GM23338 (cell line): Measurements from ENCODE around the gene RPL10. TPM values are rescaled to one million over a fixed set of nuclear protein-coding genes. Genes with fewer than 3 reads are reported as not detected.

Source experiments
- ATAC-seq: fragments of 200-7000 bp; cut with Tn5 transposase; 3 replicates; pipeline ENCODE4 v1.9.1; 2020
- DNase-seq: peaks from one replicate; pipeline ENCODE4 v3.0.0-alpha.2; 2015; ENCODE audit warnings: low spot score
- H2AFZ ChIP-seq: fragments of 200-600 bp; sonication (generic); 2 replicates; pipeline ENCODE4 v1.8.0; 2016; ENCODE audit warnings: antibody characterized with exemption, mild to moderate bottlenecking, moderate library complexity
- H3F3A ChIP-seq: fragments of 200-600 bp; sonication (generic); replicated peaks from 2 replicates; pipeline ENCODE4 v1.8.0; 2017; ENCODE audit warnings: antibody characterized with exemption, mixed run types, low read depth
- H3K27ac ChIP-seq: fragments of 200-600 bp; sonication (generic); 2 replicates; pipeline ENCODE4 v1.6.1; 2016; ENCODE audit warnings: low read depth
- H3K27me3 ChIP-seq: fragments of 200-600 bp; sonication (generic); 2 replicates; pipeline ENCODE4 v1.8.0; 2016; ENCODE audit warnings: mild to moderate bottlenecking, mixed run types, moderate library complexity; ENCODE audit not compliant: insufficient read depth
- H3K36me3 ChIP-seq: fragments of 200-600 bp; sonication (generic); 2 replicates; pipeline ENCODE4 v1.8.0; 2016; ENCODE audit warnings: mild to moderate bottlenecking; ENCODE audit not compliant: insufficient read depth
- H3K4me1 ChIP-seq: fragments of 200-600 bp; sonication (generic); 2 replicates; pipeline ENCODE4 v1.8.0; 2016; ENCODE audit warnings: mild to moderate bottlenecking, moderate library complexity; ENCODE audit not compliant: insufficient read depth
- H3K4me2 ChIP-seq: fragments of 200-600 bp; sonication (generic); 2 replicates; pipeline ENCODE4 v1.7.1; 2017; ENCODE audit warnings: mixed run types
- H3K4me3 ChIP-seq: fragments of 200-600 bp; sonication (generic); 2 replicates; pipeline ENCODE4 v1.6.1; 2016; ENCODE audit warnings: mixed run types
- H3K79me2 ChIP-seq: fragments of 200-600 bp; sonication (generic); replicated peaks from 2 replicates; pipeline ENCODE4 v1.8.0; 2017; ENCODE audit warnings: mild to moderate bottlenecking; ENCODE audit not compliant: insufficient read depth
- H3K9me2 ChIP-seq: fragments of 200-600 bp; sonication (generic); 2 replicates; pipeline ENCODE4 v1.8.0; 2017; ENCODE audit not compliant: insufficient read depth
- H4K20me1 ChIP-seq: fragments of 200-600 bp; sonication (generic); replicated peaks from 2 replicates; pipeline ENCODE4 v1.8.0; 2017; ENCODE audit warnings: mild to moderate bottlenecking; ENCODE audit not compliant: insufficient read depth
- H3K27ac Mint-ChIP-seq: 2 replicates; pipeline ENCODE4 v1.8.0; 2020; ENCODE audit warnings: inconsistent platforms, mild to moderate bottlenecking, moderate library complexity, mixed read lengths
- H3K27me3 Mint-ChIP-seq: 3 replicates; pipeline ENCODE4 v1.8.0; 2022; ENCODE audit warnings: low read depth, mild to moderate bottlenecking, moderate library complexity, mixed read lengths, inconsistent platforms; ENCODE audit not compliant: insufficient read depth, poor library complexity
- H3K36me3 Mint-ChIP-seq: 3 replicates; pipeline ENCODE4 v1.8.0; 2021; ENCODE audit warnings: low read depth, mild to moderate bottlenecking, inconsistent platforms, moderate library complexity, mixed read lengths
- H3K4me1 Mint-ChIP-seq: 3 replicates; pipeline ENCODE4 v1.8.0; 2020; ENCODE audit warnings: mild to moderate bottlenecking, inconsistent platforms, mixed read lengths
- H3K4me3 Mint-ChIP-seq: 3 replicates; pipeline ENCODE4 v1.8.0; 2021; ENCODE audit warnings: moderate library complexity, mild to moderate bottlenecking, inconsistent platforms, mixed read lengths
- H3K9me3 Mint-ChIP-seq: 3 replicates; pipeline ENCODE4 v1.8.0; 2020; ENCODE audit warnings: moderate library complexity, mild to moderate bottlenecking, inconsistent platforms, mixed read lengths
- CREB1 ChIP-seq: fragments of 250-450 bp; sonication (Bioruptor Pico); IDR thresholded peaks from 2 replicates; pipeline ENCODE4 v1.5.0; 2020; ENCODE audit warnings: low read depth, mild to moderate bottlenecking, moderate library complexity
- EZH2 ChIP-seq: fragments of 200-600 bp; sonication (generic); IDR thresholded peaks from one replicate; pipeline ENCODE4 v1.8.0; 2017; ENCODE audit warnings: antibody characterized with exemption, mild to moderate bottlenecking, low read depth; ENCODE audit not compliant: unreplicated experiment
- EZH2phosphoT487 ChIP-seq: fragments of 200-600 bp; sonication (generic); IDR thresholded peaks from one replicate; pipeline ENCODE4 v1.8.1; 2018; ENCODE audit warnings: antibody characterized with exemption; ENCODE audit not compliant: unreplicated experiment
- JUNB ChIP-seq: IDR thresholded peaks from one replicate; pipeline ENCODE4 v1.6.1; 2016; ENCODE audit warnings: antibody characterized with exemption; ENCODE audit not compliant: unreplicated experiment
- NANOG ChIP-seq: IDR thresholded peaks from 2 replicates; pipeline ENCODE4 v1.6.1; 2016; ENCODE audit warnings: antibody characterized with exemption, borderline replicate concordance
- POLR2AphosphoS5 ChIP-seq: IDR thresholded peaks from 2 replicates; pipeline ENCODE4 v1.6.1; 2016; ENCODE audit warnings: antibody characterized with exemption, low read depth
- STAT1 ChIP-seq: IDR thresholded peaks from one replicate; pipeline ENCODE4 v1.6.1; 2016; ENCODE audit warnings: antibody characterized with exemption; ENCODE audit not compliant: unreplicated experiment
- ZNF114 ChIP-seq: fragments of 250-450 bp; sonication (Bioruptor Pico); IDR thresholded peaks from 2 replicates; pipeline ENCODE4 v1.5.0; 2020; ENCODE audit warnings: mild to moderate bottlenecking, moderate library complexity
- ZNF331 ChIP-seq: fragments of 250-450 bp; sonication (Bioruptor Pico); IDR thresholded peaks from 2 replicates; pipeline ENCODE4 v1.5.0; 2020; ENCODE audit warnings: low read depth, mild to moderate bottlenecking, moderate library complexity
- polyA plus RNA-seq: library from polyadenylated mRNA; unstranded; fragments of >200 nt; fragmentation: Nextera tagmentation; extraction: Ambion mirVana; gene quantifications from 2 replicates; pipeline ENCODE4 v1.2.1, GENCODE V29; 2016
- total RNA-seq: library from RNA; depleted of rRNA; stranded (reverse); fragments of >200 nt; shearing (Covaris generic); gene quantifications from 2 replicates; pipeline ENCODE4 v1.2.3, GENCODE V29; 2014
- TF ChIP-seq, protein P1 (sequence below), 2 experiments: fragments of 200-600 bp in 1 of 2; sonication (generic) in 1 of 2; conservative IDR thresholded peaks; 2 replicates each; pipeline versions ENCODE4 v1.5.1 to v1.6.1; 2016 to 2017; ENCODE audit warnings: antibody characterized with exemption in 2 of 2, low read depth in 2 of 2, mild to moderate bottlenecking in 2 of 2, moderate library complexity in 1 of 2
- TF ChIP-seq, protein P2 (sequence below): IDR thresholded peaks from 2 replicates; pipeline ENCODE4 v1.6.1; 2016; ENCODE audit warnings: antibody characterized with exemption
- TF ChIP-seq, protein P3 (sequence below): IDR thresholded peaks from one replicate; pipeline ENCODE4 v1.6.1; 2018; ENCODE audit warnings: antibody characterized with exemption; ENCODE audit not compliant: unreplicated experiment
- TF ChIP-seq, protein P4 (sequence below): fragments of 250-450 bp; sonication (Bioruptor Pico); IDR thresholded peaks from 2 replicates; pipeline ENCODE4 v1.5.0; 2020; ENCODE audit warnings: mild to moderate bottlenecking, moderate library complexity

RPL10 gene
- total and polyA plus RNA-seq, 2 experiments from 2014 or later = 1,696 to 4,929 TPM

DNA sequence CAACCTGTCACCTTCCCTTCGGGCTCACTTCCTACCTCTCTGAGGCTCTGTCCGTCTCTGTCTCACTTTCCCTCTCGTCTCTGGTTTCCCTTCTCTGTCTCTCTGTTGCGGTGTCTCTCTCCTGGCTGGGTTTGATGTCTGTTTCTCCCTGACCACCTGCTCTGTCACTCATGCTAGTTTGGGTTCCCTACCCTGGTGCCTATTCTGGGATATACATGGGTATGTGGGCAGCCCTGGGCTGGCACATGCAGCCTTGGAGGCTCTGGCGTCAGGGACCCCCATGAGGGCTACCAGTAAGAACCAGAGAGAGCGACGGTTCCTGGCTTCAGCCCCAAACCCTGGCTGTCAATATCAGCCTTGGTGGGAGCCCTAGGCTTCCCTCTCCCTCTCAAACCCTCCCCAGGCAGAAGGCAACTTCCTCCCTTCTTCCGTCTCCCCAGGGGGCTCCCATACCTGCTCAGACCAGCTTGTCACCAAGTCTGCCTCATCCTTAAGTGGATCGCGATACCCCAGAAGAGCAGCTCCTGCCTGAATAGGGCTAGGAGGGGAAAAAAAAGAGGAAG, 10.6 kb downstream of the RPL10 start:
- Mint-ChIP-seq H3K9me3 (no peaks in the 10 kb centered on the region), H3K4me1 (peaks cover 12% of the 10 kb centered on the region), H3K27ac (no peak overlapping the region), H3K27me3 (peaks cover 10% of the 10 kb centered on the region), H3K36me3 (no peaks in the 10 kb centered on the region; the same call in 2 of the 3 replicates), H3K4me3 (peak overlapping the region; percentile 62)
- no peaks in the 10 kb centered on the region for H3K9me2 ChIP-seq
- TF ChIP-seq, protein P1, sequence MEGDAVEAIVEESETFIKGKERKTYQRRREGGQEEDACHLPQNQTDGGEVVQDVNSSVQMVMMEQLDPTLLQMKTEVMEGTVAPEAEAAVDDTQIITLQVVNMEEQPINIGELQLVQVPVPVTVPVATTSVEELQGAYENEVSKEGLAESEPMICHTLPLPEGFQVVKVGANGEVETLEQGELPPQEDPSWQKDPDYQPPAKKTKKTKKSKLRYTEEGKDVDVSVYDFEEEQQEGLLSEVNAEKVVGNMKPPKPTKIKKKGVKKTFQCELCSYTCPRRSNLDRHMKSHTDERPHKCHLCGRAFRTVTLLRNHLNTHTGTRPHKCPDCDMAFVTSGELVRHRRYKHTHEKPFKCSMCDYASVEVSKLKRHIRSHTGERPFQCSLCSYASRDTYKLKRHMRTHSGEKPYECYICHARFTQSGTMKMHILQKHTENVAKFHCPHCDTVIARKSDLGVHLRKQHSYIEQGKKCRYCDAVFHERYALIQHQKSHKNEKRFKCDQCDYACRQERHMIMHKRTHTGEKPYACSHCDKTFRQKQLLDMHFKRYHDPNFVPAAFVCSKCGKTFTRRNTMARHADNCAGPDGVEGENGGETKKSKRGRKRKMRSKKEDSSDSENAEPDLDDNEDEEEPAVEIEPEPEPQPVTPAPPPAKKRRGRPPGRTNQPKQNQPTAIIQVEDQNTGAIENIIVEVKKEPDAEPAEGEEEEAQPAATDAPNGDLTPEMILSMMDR (conservative IDR thresholded peaks at IDR 0.05; ENCODE audit: low read depth in 2 of 2) = no peak
- TF ChIP-seq STAT1 (no peak), JUNB (no peak), ZNF331 (CRISPR knock-in tag) (no peak), CREB1 (no peak), EZH2 (no peak), NANOG (no peak), ZNF114 (CRISPR knock-in tag) (no peak), POLR2AphosphoS5 (no peak), EZH2phosphoT487 (no peak)
- TF ChIP-seq, protein P2, sequence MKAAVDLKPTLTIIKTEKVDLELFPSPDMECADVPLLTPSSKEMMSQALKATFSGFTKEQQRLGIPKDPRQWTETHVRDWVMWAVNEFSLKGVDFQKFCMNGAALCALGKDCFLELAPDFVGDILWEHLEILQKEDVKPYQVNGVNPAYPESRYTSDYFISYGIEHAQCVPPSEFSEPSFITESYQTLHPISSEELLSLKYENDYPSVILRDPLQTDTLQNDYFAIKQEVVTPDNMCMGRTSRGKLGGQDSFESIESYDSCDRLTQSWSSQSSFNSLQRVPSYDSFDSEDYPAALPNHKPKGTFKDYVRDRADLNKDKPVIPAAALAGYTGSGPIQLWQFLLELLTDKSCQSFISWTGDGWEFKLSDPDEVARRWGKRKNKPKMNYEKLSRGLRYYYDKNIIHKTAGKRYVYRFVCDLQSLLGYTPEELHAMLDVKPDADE = no peak
- TF ChIP-seq, protein P3, sequence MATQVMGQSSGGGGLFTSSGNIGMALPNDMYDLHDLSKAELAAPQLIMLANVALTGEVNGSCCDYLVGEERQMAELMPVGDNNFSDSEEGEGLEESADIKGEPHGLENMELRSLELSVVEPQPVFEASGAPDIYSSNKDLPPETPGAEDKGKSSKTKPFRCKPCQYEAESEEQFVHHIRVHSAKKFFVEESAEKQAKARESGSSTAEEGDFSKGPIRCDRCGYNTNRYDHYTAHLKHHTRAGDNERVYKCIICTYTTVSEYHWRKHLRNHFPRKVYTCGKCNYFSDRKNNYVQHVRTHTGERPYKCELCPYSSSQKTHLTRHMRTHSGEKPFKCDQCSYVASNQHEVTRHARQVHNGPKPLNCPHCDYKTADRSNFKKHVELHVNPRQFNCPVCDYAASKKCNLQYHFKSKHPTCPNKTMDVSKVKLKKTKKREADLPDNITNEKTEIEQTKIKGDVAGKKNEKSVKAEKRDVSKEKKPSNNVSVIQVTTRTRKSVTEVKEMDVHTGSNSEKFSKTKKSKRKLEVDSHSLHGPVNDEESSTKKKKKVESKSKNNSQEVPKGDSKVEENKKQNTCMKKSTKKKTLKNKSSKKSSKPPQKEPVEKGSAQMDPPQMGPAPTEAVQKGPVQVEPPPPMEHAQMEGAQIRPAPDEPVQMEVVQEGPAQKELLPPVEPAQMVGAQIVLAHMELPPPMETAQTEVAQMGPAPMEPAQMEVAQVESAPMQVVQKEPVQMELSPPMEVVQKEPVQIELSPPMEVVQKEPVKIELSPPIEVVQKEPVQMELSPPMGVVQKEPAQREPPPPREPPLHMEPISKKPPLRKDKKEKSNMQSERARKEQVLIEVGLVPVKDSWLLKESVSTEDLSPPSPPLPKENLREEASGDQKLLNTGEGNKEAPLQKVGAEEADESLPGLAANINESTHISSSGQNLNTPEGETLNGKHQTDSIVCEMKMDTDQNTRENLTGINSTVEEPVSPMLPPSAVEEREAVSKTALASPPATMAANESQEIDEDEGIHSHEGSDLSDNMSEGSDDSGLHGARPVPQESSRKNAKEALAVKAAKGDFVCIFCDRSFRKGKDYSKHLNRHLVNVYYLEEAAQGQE = no peak
- TF ChIP-seq, protein P4, sequence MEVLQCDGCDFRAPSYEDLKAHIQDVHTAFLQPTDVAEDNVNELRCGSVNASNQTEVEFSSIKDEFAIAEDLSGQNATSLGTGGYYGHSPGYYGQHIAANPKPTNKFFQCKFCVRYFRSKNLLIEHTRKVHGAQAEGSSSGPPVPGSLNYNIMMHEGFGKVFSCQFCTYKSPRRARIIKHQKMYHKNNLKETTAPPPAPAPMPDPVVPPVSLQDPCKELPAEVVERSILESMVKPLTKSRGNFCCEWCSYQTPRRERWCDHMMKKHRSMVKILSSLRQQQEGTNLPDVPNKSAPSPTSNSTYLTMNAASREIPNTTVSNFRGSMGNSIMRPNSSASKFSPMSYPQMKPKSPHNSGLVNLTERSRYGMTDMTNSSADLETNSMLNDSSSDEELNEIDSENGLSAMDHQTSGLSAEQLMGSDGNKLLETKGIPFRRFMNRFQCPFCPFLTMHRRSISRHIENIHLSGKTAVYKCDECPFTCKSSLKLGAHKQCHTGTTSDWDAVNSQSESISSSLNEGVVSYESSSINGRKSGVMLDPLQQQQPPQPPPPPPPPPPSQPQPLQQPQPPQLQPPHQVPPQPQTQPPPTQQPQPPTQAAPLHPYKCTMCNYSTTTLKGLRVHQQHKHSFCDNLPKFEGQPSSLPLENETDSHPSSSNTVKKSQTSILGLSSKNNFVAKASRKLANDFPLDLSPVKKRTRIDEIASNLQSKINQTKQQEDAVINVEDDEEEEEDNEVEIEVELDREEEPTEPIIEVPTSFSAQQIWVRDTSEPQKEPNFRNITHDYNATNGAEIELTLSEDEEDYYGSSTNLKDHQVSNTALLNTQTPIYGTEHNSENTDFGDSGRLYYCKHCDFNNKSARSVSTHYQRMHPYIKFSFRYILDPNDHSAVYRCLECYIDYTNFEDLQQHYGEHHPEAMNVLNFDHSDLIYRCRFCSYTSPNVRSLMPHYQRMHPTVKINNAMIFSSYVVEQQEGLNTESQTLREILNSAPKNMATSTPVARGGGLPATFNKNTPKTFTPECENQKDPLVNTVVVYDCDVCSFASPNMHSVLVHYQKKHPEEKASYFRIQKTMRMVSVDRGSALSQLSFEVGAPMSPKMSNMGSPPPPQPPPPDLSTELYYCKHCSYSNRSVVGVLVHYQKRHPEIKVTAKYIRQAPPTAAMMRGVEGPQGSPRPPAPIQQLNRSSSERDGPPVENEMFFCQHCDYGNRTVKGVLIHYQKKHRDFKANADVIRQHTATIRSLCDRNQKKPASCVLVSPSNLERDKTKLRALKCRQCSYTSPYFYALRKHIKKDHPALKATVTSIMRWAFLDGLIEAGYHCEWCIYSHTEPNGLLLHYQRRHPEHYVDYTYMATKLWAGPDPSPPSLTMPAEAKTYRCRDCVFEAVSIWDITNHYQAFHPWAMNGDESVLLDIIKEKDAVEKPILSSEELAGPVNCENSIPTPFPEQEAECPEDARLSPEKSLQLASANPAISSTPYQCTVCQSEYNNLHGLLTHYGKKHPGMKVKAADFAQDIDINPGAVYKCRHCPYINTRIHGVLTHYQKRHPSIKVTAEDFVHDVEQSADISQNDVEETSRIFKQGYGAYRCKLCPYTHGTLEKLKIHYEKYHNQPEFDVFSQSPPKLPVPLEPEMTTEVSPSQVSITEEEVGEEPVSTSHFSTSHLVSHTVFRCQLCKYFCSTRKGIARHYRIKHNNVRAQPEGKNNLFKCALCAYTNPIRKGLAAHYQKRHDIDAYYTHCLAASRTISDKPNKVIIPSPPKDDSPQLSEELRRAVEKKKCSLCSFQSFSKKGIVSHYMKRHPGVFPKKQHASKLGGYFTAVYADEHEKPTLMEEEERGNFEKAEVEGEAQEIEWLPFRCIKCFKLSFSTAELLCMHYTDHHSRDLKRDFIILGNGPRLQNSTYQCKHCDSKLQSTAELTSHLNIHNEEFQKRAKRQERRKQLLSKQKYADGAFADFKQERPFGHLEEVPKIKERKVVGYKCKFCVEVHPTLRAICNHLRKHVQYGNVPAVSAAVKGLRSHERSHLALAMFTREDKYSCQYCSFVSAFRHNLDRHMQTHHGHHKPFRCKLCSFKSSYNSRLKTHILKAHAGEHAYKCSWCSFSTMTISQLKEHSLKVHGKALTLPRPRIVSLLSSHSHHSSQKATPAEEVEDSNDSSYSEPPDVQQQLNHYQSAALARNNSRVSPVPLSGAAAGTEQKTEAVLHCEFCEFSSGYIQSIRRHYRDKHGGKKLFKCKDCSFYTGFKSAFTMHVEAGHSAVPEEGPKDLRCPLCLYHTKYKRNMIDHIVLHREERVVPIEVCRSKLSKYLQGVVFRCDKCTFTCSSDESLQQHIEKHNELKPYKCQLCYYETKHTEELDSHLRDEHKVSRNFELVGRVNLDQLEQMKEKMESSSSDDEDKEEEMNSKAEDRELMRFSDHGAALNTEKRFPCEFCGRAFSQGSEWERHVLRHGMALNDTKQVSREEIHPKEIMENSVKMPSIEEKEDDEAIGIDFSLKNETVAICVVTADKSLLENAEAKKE (CRISPR knock-in tag) = no peak
- no peak overlapping the region for H2AFZ ChIP-seq
- H3K27me3 ChIP-seq = no peaks in the 10 kb centered on the region
- peak overlapping the region; percentile 44; the same call in 1 of the 2 replicates for H3K4me3 ChIP-seq
- H3K27ac ChIP-seq = no peak overlapping the region
- no peaks in the 10 kb centered on the region for H3K36me3 ChIP-seq
- DNase-seq (no peak), ATAC-seq (no peak)
- H3K4me2 ChIP-seq = peak overlapping the region; percentile 61
- H3K79me2 ChIP-seq = no peaks in the 10 kb centered on the region
- peaks cover 8% of the 10 kb centered on the region; the same call in 1 of the 2 replicates for H3K4me1 ChIP-seq
- no peaks in the 10 kb centered on the region for H3F3A ChIP-seq
- H4K20me1 ChIP-seq = no peaks in the 10 kb centered on the region
